Stimulated activated naive CD8-positive, alpha-beta T cell treated with anti-CD3 and anti-CD28 coated beads, Interleukin-15, amount 100 ng/mL, for 72 hours (primary cell): ENCODE measurements around the gene OR2V1.

Source experiments
- ATAC-seq: fragments of 150-1000 bp; cut with Tn5 transposase; 2 replicates; pipeline ENCODE4 v1.10.0; 2021; ENCODE audit warnings: mild to moderate bottlenecking, moderate library complexity
- DNase-seq, 2 donors: peaks; one replicate each; pipeline ENCODE4 v3.0.0; 2021 to 2022
- H3K27ac Mint-ChIP-seq, 2 donors: one replicate each; pipeline ENCODE4 v1.8.0; 2022; ENCODE audit warnings: mild to moderate bottlenecking in 2 of 2, mixed read lengths in 2 of 2, moderate library complexity in 2 of 2
- H3K27me3 Mint-ChIP-seq: one replicate; pipeline ENCODE4 v1.8.0; 2022; ENCODE audit warnings: mixed read lengths
- H3K4me1 Mint-ChIP-seq: one replicate; pipeline ENCODE4 v1.8.0; 2022; ENCODE audit warnings: mild to moderate bottlenecking, mixed read lengths
- H3K4me3 Mint-ChIP-seq, 2 donors: one replicate each; pipeline ENCODE4 v1.8.0; 2022; ENCODE audit warnings: mild to moderate bottlenecking in 2 of 2, mixed read lengths in 2 of 2, moderate library complexity in 1 of 2
- H3K9me3 Mint-ChIP-seq, 2 donors: one replicate each; pipeline ENCODE4 v1.8.0; 2022; ENCODE audit warnings: mixed read lengths in 2 of 2

OR2V1 gene

DNA sequence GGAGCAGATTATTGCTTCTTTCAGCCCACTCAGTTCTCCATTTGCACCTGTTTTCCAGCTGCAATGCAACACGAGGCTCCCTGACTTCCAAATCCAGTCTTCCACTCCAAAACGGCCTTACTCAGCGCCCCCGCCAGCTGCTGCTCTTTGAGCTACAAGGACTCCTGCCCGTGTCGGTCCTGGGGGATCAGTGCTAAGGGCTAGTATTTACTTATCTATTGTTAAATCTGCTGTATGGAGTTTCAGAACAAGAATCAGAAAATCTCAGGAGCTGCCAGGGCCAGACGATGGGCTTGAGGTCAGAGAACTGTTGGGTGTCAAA lies 44.1 kb downstream of the OR2V1 start:
- Mint-ChIP-seq H3K4me1 (peaks cover 10% of the 10 kb centered on the region), H3K4me3 (no peak overlapping the region), H3K27me3 (peaks cover 57% of the 10 kb centered on the region), H3K9me3 (no peaks in the 10 kb centered on the region), H3K27ac (no peak overlapping the region)
- ATAC-seq (no peak), DNase-seq (no peak)

- no peak overlapping the region for H3K27ac Mint-ChIP-seq
- no peak overlapping the region for H3K4me3 Mint-ChIP-seq
- ATAC-seq (no peak), DNase-seq (no peak)
- H3K4me1 Mint-ChIP-seq, result peaks cover 10% of the 10 kb centered on the region
- H3K27me3 Mint-ChIP-seq, result peaks cover 63% of the 10 kb centered on the region
- H3K9me3 Mint-ChIP-seq, result no peaks in the 10 kb centered on the region
Observed at GRCh38 chr5:181086026-181086883, 44.7 kb downstream of the OR2V1 start.

DNA sequence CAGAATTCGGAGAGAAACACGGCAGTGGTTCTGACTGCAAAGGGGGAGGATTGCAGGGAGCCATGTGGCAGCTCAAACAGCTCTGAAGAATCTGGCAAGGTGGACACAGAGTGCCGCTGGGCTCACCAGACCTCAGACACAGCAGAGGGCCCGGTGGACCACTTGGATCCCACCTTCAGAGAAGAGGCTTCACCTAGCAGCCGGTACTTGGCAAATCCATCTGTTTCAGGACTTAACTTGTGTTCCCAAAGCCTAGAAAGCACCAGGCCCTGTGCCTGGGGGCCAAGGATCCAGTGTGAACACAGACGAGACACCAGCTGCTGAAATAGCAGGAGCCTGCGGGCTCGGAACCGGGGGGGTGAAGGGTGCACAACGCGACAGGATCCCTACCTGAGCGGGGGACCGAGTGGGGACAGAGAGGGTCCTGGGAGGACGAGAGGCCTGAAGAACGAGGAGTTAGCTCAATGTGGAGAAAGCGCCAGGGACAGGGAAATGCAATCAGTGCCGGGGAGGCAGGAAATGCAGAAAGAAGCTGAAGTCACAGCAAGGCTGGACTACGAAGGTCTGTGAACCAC lies 46.3 kb downstream of the OR2V1 start:
- no peak overlapping the region for H3K4me3 Mint-ChIP-seq

GRCh38 chr5:181081989-181082388 lies 49.0 kb downstream of the OR2V1 start:
- no peak for ATAC-seq
- H3K4me1 Mint-ChIP-seq, result peaks cover 10% of the 10 kb centered on the region
- no peak for DNase-seq
- no peak overlapping the region for H3K27ac Mint-ChIP-seq
- peaks cover 81% of the 10 kb centered on the region for H3K27me3 Mint-ChIP-seq
- no peaks in the 10 kb centered on the region for H3K9me3 Mint-ChIP-seq
- no peak overlapping the region for H3K4me3 Mint-ChIP-seq

More for the DNA sequence above, 46.3 kb downstream of the OR2V1 start:
- ATAC-seq (no peak), DNase-seq (no peak)
- Mint-ChIP-seq H3K27me3 (peaks cover 79% of the 10 kb centered on the region), H3K4me1 (peaks cover 10% of the 10 kb centered on the region), H3K27ac (no peak overlapping the region), H3K9me3 (no peaks in the 10 kb centered on the region)

DNA sequence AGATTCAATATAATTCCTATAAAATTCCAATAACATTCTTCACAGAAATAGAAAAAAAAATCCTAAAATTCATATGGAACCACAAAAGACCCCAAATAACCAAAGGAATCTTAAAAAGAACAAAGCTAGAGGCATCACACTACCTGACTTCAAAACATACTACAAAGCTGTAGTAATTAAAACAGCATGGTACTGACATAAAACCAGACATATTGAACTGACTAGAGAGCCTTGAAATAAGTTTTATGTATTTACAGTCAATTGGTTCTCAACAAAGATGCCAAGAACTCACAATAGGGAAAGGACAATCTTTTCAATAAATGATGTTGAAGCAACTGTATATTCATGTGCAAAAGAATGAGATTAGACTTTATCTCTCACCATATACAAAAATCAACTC lies 54.0 kb downstream of the OR2V1 start:
- Mint-ChIP-seq H3K4me1 (no peaks in the 10 kb centered on the region), H3K4me3 (no peak overlapping the region), H3K27ac (no peak overlapping the region), H3K9me3 (no peaks in the 10 kb centered on the region), H3K27me3 (peaks cover 65% of the 10 kb centered on the region)
- no peak for DNase-seq
- ATAC-seq, result no peak
